Measurements from ENCODE around the gene SGCD. TPM values are rescaled to one million over a fixed set of nuclear protein-coding genes. Genes with fewer than 3 reads are reported as not detected.

The SGCD gene
- polyA plus RNA-seq, 1 donor (not counting 4 experiments of a cell fraction or from before 2014, with no cell fraction given): not detected

DNA sequence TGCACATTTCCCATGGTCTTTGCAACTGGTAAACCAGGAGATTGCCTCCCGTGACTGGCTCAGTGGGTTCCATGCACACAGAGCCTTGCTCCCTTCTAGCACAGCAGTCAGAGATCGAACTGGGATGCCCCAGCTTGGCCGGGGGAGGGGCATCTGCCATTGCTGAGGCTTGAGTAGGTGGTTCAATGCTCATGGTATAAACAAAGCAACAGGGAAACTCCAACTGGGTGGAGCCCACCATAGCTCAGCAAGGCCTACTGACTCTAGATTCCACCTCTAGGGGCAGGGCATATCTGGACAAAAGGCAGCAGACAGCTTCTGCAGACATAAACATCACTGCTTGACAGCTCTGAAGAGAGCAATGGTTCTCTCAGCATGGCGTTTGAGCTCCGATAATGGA lies 456.1 kb downstream of the SGCD start:
- Histone ChIP-seq H3K4me3 (ENCODE audit: control insufficient read depth in 2 of 3, extremely low read depth in 1 of 3, insufficient read depth in 2 of 3, low read depth in 1 of 3, low read length in 3 of 3) (no peak overlapping the region), H3K36me3 (ENCODE audit: control insufficient read depth in 2 of 2, extremely low read depth in 1 of 2, insufficient read depth in 2 of 2, low read length in 2 of 2) (no peaks in the 10 kb centered on the region), H2AFZ (ENCODE audit: control insufficient read depth, low read length) (no peak overlapping the region), H4K20me1 (ENCODE audit: control insufficient read depth, extremely low read depth, insufficient read depth, low read length) (no peaks in the 10 kb centered on the region), H3K4me2 (ENCODE audit: control insufficient read depth, extremely low read depth, insufficient read depth, low read depth, low read length) (no peak overlapping the region), H3K27ac (ENCODE audit: control insufficient read depth, insufficient read depth, low read length) (no peak overlapping the region), H3K9me3 (ENCODE audit: control insufficient read depth, low read depth, low read length) (no peaks in the 10 kb centered on the region), H3K4me1 (ENCODE audit: control insufficient read depth, extremely low read depth, insufficient read depth, low read length) (no peaks in the 10 kb centered on the region), H3K9me1 (ENCODE audit: control insufficient read depth, extremely low read depth, insufficient read depth, low read length) (no peaks in the 10 kb centered on the region), H3K79me2 (ENCODE audit: control insufficient read depth, insufficient read depth, low read length) (no peaks in the 10 kb centered on the region), H3K27me3 (ENCODE audit: control insufficient read depth, extremely low read depth, insufficient read depth, low read length) (no peaks in the 10 kb centered on the region), H3K9ac (ENCODE audit: control insufficient read depth, extremely low read depth, insufficient read depth, low read length) (no peak overlapping the region)
- no peak for FAIRE-seq
- TF ChIP-seq, protein P1, sequence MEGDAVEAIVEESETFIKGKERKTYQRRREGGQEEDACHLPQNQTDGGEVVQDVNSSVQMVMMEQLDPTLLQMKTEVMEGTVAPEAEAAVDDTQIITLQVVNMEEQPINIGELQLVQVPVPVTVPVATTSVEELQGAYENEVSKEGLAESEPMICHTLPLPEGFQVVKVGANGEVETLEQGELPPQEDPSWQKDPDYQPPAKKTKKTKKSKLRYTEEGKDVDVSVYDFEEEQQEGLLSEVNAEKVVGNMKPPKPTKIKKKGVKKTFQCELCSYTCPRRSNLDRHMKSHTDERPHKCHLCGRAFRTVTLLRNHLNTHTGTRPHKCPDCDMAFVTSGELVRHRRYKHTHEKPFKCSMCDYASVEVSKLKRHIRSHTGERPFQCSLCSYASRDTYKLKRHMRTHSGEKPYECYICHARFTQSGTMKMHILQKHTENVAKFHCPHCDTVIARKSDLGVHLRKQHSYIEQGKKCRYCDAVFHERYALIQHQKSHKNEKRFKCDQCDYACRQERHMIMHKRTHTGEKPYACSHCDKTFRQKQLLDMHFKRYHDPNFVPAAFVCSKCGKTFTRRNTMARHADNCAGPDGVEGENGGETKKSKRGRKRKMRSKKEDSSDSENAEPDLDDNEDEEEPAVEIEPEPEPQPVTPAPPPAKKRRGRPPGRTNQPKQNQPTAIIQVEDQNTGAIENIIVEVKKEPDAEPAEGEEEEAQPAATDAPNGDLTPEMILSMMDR (optimal IDR thresholded peaks at IDR 0.05 in 1 of 3, IDR thresholded peaks at IDR 0.05 in 1 of 3, conservative IDR thresholded peaks at IDR 0.05 in 1 of 3; ENCODE audit: extremely low read depth in 1 of 3, insufficient read depth in 2 of 3, low read length in 3 of 3): no peak
- no peak for TF ChIP-seq EZH2 (IDR thresholded peaks at IDR 0.05; ENCODE audit: low read length)
- no peak for DNase-seq (ENCODE audit: low read depth, low spot score)
- dilution Hi-C loops (cut with MboI; ENCODE audit: extremely low pct_ligation_motif_present, low sequenced_read_pairs): no loop called here

DNA sequence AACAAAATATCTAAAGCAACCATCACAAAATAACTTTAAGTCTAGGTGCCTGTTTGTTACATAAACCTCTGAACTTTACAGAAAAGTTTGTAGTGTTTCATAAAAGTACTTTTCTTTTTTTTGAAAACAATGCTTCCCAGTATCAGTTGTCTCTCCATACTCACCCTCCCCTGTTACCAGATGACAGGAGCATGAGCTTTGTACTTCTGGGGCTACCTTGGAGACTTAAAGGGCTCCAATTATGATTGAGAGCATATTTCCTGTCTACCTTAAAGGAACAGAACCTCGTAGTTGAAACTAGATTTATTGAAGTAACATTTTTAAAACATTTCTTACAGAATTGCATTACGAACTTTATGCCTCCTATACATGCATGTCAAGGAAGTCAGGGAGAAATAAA lies 467.7 kb downstream of the SGCD start:
- FAIRE-seq (no peak), DNase-seq (ENCODE audit: low read depth, low spot score) (no peak)
- H3K27ac ChIP-seq (ENCODE audit: control insufficient read depth, insufficient read depth, low read length): no peak overlapping the region
- no peak overlapping the region for H3K4me2 ChIP-seq (ENCODE audit: control insufficient read depth, extremely low read depth, insufficient read depth, low read depth, low read length)
- no peak overlapping the region for H3K9ac ChIP-seq (ENCODE audit: control insufficient read depth, extremely low read depth, insufficient read depth, low read length)
- no peaks in the 10 kb centered on the region for H3K9me3 ChIP-seq (ENCODE audit: control insufficient read depth, low read depth, low read length)
- H3K9me1 ChIP-seq (ENCODE audit: control insufficient read depth, extremely low read depth, insufficient read depth, low read length): no peaks in the 10 kb centered on the region
- dilution Hi-C loops (cut with MboI; ENCODE audit: extremely low pct_ligation_motif_present, low sequenced_read_pairs): no loop called here
- TF ChIP-seq EZH2 (IDR thresholded peaks at IDR 0.05; ENCODE audit: low read length): no peak
- TF ChIP-seq, protein P1 (optimal IDR thresholded peaks at IDR 0.05 in 1 of 3, IDR thresholded peaks at IDR 0.05 in 1 of 3, conservative IDR thresholded peaks at IDR 0.05 in 1 of 3; ENCODE audit: extremely low read depth in 1 of 3, insufficient read depth in 2 of 3, low read length in 3 of 3): no peak
- no peaks in the 10 kb centered on the region for H3K79me2 ChIP-seq (ENCODE audit: control insufficient read depth, insufficient read depth, low read length)
- no peak overlapping the region for H3K4me3 ChIP-seq (ENCODE audit: control insufficient read depth in 2 of 3, extremely low read depth in 1 of 3, insufficient read depth in 2 of 3, low read depth in 1 of 3, low read length in 3 of 3)
- no peak overlapping the region for H2AFZ ChIP-seq (ENCODE audit: control insufficient read depth, low read length)
- no peaks in the 10 kb centered on the region for H3K4me1 ChIP-seq (ENCODE audit: control insufficient read depth, extremely low read depth, insufficient read depth, low read length)
- H3K36me3 ChIP-seq (ENCODE audit: control insufficient read depth in 2 of 2, extremely low read depth in 1 of 2, insufficient read depth in 2 of 2, low read length in 2 of 2): no peaks in the 10 kb centered on the region
- H3K27me3 ChIP-seq (ENCODE audit: control insufficient read depth, extremely low read depth, insufficient read depth, low read length): no peaks in the 10 kb centered on the region
- H4K20me1 ChIP-seq (ENCODE audit: control insufficient read depth, extremely low read depth, insufficient read depth, low read length): no peaks in the 10 kb centered on the region
